Tibial nerve (tissue), 4 donors: ENCODE data around the gene THRSP.

ENCODE experiments used
- CTCF ChIP-seq, 5 experiments: fragments of 200-600 bp in 3 of 5; fragments of 450-650 bp in 2 of 5; sonication (generic) in 3 of 5; IDR thresholded peaks; one replicate each; pipeline ENCODE4 v1.5.1; 2016 to 2019; ENCODE audit warnings: antibody characterized with exemption in 5 of 5, mild to moderate bottlenecking in 3 of 5, moderate library complexity in 2 of 5
- EP300 ChIP-seq, 2 donors: sonication (generic); formaldehyde crosslinking; IDR thresholded peaks; one replicate each; pipeline ENCODE4 v1.6.1; 2017; ENCODE audit warnings: antibody characterized with exemption in 2 of 2, mild to moderate bottlenecking in 1 of 2
- POLR2A ChIP-seq, 2 donors: fragments of 450-650 bp; IDR thresholded peaks; one replicate each; pipeline ENCODE4 v1.6.1; 2017; ENCODE audit warnings: antibody characterized with exemption in 2 of 2, mild to moderate bottlenecking in 2 of 2, moderate library complexity in 2 of 2

GRCh38 chr11:78032090-78032489 is 31.6 kb upstream of the THRSP start:
- TF ChIP-seq CTCF (IDR thresholded peaks at IDR 0.05) (no peak), EP300 (IDR thresholded peaks at IDR 0.05) (no peak), POLR2A (IDR thresholded peaks at IDR 0.05) (no peak)
